HG03159 (cell line): ENCODE data around the gene POR.
"Not testable (repeated sequence)": the region's sequence is repeated elsewhere in the genome, so short reads cannot be mapped to it uniquely, and the experiment has no call there.

Experiments
- ATAC-seq: cut with Tn5 transposase; IDR thresholded peaks from one replicate; pipeline ENCODE4 v1.9.1; 2021; ENCODE audit warnings: mild to moderate bottlenecking, moderate library complexity; ENCODE audit not compliant: unreplicated experiment

The POR gene

GRCh38 chr7:75988568-75989499, 73.9 kb downstream of the POR start:
- ATAC-seq: no peak

DNA sequence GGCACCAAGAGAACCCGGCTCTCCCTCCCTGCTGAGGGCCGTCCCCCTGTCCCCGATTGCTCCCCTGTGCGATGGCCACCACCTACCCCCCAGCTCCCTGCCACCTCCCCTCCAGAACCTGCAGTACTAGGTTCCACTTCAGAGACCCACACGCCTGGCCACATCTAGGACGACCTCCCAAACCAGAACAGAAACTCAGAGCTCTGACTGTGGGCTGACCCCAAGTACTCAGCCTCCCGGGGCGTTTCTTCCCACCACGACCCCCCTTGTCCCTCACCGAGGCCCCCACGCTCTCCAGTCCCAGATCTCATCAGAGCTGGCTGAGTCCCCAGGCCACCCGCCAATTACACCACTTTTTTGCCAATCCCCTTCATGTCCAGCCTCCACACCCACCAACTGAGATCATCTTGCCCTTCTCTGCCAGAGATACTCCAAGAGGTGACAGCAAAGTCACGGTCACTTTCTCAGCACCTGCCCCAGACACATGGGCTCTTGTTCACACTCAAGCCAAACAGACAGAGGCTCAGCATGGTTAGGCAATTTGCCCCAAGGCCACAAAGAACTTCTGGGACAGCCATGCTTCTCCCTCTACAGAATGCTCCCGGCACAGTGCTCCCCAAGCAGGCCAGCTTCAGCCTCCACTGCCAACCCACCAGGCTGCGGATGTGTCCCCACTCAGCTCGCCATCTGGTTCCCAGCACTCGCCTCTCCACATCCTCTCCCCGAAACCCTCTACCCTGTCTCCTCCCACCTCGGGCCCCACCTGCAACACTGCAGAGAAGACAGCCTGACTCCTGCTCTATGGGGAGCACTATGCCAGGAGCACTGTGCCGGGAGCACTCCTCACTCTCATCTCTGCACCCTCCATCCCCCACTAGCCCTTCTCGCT, 74.8 kb downstream of the POR start:
- ATAC-seq: no peak

DNA sequence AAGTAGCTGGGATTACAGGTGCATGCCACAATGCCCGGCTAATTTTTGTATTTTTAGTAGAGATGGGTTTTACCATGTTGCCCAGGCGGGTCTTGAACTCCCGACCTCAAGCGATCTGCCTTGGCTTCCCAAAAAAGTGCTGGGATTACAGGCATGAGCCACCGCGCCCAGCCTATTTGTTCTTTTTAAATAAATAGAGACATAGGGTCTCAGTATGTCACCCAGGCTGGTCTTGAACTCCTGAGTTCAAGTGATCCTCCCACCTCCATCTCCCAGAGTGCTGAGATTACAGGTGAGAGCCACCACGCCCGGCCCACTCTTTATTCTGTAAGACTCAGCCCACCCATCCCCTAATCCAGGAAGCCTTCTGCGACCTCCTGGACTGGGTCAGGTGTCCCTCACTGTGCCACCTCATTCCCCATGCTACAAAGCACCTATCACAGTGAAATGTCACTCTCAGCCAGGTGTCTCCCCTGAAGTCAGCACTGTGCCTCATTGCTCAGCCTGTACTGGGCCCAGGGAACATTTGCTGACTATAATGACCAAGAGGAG, 76.7 kb downstream of the POR start:
- no peak for ATAC-seq

DNA sequence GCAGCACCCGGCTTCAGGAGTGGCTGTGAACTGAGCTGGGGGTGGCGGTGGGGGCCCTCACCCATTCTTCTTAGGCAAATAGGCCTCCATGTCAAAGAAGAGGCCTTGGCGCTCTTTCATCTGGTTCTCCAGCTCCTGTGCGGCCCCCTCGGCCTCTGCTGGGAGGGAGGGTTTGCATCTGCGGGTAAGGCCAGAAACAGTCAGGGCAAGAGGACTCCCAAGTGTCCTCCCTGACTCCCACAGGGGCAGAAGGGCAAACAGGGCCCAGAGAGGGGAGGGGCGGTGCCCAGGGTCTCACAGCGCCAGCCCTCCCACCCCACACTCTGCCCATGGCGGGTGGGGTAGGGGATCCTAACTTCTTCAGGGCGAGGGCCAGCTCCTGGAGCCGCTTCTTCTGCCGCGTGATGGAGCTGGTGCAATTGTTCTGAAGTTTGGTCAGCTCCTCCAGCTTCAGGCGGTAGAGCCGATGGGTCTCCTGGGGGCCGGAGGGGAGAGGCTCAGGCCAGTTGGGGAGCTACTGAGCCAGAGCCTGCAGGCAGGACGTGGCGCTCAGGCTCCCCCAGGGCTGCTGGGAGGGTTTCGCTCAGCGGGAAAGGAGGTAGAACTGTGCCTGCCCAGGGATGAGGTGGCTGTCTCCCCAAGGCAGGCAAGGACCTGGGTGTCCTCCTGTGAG, 77.3 kb downstream of the POR start:
- ATAC-seq: no peak

DNA sequence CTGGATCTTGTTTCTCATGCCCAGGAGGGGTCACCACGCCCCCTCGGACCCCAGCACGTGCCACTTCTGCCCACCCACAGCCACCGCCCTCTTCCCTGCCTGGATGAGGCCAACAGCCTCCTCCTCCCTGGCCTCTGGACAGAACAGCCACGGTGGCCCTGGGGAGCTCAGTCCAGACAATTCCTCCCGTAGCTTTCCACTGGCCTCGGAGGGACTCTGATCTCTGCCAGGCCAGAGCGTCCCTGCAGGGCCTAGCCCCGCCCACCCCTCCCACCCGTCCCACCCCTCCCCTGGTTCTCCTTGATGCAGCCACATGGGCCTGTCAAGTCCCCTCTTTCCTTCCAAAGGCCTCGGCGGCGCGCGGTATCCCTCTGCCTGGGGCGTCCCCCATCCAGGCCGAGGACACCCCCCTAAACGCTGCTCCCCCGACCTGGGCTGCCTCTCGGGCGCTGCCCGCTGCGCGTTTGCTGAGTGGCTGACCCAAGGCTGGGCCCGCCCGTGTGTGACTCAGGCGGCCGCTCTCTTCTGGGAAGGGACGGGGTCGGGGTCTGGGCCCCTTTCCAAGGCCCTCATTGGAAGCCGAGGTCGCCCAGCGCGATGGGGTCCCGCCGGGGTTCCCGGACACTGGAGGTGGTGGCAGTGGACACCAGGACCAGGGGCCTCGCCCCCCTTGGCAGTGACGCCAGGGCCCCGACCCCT, 78.9 kb downstream of the POR start:
- peak; percentile 5 for ATAC-seq

- ATAC-seq: peak; percentile 93
These were observed 79.6 kb downstream of the POR start, which contains the start of gene TMEM120A for GRCh38 chr7:75994388-75995051. Gene TMEM120A (minus strand): TSS chr7:75994595. CDS start chr7:75994570, 25 bp downstream.

GRCh38 chr7:75995052-75995471, 80.1 kb downstream of the POR start:
- ATAC-seq: no peak

DNA sequence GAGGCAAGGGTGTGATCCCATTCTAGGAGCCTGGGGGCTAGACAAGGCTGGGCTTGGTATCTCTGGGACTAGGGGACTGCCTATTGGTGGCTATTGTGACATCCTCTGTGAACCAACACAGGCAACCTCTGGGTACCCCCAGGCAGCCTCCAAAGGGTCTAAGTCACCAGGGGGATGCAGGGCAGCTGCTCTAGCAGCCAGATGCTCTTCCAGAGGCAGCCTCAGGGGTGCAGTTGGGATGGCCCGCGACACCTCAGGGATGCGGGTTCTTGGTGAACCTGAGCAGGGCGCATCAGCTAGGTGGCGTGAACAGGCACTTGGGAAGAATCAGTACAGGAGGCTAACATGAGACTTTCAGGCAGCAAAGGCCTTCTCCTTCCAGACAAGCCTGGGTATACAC, 81.0 kb downstream of the POR start:
- no peak for ATAC-seq

- no peak for ATAC-seq
These were observed 81.5 kb downstream of the POR start for GRCh38 chr7:75996476-75996875.

DNA sequence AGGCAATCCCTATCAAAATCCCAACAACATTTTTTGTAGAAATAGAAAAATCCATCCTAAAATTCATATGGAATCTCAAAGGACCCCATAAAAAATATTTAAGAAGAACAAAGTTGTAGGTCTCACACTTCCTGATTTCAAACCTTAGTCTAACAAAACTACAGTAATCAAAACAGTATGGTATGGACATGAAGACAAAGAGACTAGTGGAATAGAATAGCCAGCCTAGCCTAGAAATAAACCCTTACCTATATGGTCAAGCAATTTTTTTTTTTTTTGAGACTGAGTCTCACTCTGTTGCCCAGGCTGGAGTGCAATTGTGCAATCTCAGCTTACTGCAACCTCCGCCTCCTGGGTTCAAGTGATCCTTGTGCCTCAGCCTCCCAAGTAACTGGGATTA, 83.1 kb downstream of the POR start:
- ATAC-seq: no peak

- no peak for ATAC-seq
These were observed 85.6 kb downstream of the POR start for GRCh38 chr7:76000566-76000965.

DNA sequence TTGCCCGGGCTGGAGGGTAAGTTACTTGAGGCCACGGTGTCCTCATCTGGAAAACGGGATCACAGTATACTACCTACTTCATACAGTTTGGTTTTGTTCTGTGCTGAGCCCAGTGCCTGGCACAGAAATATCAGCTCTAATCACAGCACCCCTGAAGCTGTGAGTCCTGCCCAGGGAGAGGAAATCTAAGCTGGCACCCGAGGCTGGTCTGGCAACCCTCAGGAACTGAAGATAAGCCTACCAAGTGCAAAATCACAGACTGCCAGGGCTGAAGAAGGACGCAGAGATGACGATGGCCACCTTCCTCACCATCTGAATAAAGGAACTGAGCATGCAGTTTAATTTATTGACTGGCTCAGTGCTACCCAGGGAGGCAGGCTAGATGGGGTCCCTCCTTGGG, 87.2 kb downstream of the POR start:
- ATAC-seq: no peak

- no peak for ATAC-seq
These were observed 87.9 kb downstream of the POR start for GRCh38 chr7:76002822-76003221.

DNA sequence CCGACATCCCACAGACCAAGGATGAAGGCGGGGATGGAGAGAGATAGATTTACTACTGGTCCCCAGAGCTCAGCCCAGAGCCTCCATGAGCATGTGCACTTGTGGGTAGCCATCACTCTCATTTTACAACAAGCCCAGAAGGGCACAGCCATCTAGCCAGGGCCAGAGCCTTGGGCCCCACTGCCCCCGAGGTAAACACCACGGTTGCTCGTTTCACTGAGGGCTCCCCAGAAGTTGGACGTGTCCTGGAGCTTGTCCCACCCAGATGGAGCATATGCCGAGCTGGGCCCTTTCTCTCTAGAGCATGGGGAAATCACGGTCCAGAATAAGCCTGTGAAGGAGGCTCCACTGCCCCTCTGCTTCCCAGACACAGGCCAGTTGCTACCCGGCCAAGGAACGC, 88.4 kb downstream of the POR start:
- ATAC-seq: no peak

GRCh38 chr7:76005004-76005403, 90.0 kb downstream of the POR start:
- ATAC-seq: not testable (repeated sequence)

DNA sequence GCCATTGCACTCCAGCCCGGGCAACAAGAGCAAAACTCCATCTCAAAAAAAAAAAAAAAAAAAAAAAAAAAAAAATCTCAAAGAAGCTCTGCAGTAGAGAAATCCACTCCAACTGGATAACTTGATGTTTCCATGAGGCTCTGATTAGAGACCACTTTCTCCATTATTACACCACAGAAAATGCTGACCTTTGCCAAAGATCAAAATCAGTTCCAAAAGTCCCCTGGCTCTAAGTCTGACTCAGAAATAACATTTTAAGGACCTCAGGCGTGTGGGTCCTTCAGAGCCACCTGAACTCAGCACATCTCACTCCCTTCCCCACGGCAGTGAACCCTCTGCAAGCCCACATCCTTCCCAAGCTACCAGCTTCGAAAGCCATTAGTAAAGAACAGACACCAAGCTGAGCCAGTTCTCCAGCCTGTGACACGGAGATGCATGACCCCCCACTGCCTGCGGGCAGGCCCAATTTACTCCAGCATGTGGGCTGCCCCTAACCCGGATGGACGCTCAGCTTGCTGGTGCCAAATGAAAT, 93.3 kb downstream of the POR start:
- ATAC-seq: no peak

DNA sequence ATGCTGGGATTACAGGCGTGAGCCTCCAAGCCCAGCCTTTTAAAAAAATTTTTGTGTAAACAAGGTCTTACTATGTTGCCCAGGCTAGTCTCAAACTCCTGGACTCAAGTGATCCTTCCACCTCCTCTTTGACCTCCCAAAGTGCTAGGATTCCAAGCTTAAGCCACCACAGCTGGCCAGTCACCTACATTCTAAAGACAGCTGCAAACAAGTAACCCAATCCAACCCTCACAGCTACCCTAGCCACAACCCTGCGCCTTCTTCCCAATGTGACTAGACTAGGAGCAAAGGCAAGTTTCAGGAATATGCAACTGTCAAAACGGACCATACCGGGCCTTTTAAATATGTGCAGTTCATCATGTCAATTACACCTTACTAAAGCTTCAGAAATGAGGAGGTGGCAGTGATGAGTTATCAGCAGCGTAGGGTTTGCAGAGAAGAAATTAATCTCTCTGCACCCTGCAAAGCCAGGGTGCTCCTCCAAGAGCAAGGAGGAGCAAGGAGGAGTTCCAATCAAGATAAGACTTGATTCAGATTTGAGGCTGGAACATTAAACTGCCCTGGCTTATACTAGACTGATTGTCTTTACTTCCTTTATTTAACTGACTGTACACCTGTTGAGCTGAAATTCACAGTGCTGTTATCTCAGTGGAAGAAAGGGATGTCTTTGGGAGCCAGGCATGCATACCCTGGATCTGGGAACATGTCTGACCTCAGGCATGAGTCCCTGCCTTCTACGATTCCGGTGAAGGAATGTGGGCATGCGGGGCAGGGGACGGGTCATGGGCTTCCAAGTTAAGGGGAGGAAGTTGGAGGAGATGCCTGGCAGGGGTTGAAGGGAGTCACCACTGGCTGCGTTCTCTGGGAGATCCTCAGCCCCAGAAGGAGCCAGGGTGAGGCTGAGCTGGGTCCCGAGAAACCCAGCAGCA, 95.0 kb downstream of the POR start:
- no peak for ATAC-seq

DNA sequence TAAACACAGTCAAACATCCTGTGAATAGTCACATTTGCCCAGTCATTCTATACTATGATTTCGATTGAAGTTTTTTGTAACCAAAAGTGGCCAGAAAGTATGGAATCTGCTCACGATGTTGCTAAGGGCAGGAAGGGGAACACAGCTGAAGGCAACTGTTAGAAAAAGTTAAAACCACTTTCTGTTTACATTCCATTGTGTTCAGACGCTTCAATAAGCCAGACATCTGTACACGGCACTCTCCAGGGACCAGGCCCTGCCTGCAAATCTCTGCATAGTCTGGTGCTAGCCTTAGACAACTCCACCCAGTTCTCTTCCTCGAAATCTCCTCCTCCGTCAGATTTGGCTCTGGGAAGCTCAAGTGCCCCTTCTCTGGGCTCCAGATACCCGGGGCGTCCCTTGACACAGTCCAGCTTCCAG, 96.5 kb downstream of the POR start:
- ATAC-seq: no peak
